Lung (tissue), 12 donors: ENCODE results near the gene TSPAN18. TPM values are rescaled to one million over a fixed set of nuclear protein-coding genes. Genes with fewer than 3 reads are reported as not detected.

Source experiments
- ATAC-seq: fragments of 200-7000 bp; cut with Tn5 transposase; one replicate; pipeline ENCODE4 v1.9.1; 2020; ENCODE audit warnings: moderate number of reproducible peaks; ENCODE audit not compliant: insufficient read depth, low FRiP score
- DNase-seq, 3 donors: peaks; one replicate each; pipeline ENCODE4 v3.0.0-alpha.2; 2013 to 2017
- H3K27ac ChIP-seq, 2 donors: one replicate each; pipeline ENCODE4 v1.5.1; 2013; ENCODE audit warnings: mild to moderate bottlenecking in 2 of 2, moderate library complexity in 2 of 2, control low read depth in 1 of 2, inconsistent platforms in 1 of 2, low read depth in 1 of 2, low read length in 1 of 2
- H3K27me3 ChIP-seq, 3 donors: one replicate each; pipeline ENCODE4 v1.5.1; 2013; ENCODE audit warnings: low read length in 2 of 3; ENCODE audit not compliant: control insufficient read depth in 3 of 3, insufficient read depth in 3 of 3
- H3K36me3 ChIP-seq, 4 donors: one replicate each; pipeline ENCODE4 v1.5.1; 2013; ENCODE audit warnings: low read length in 4 of 4, mild to moderate bottlenecking in 1 of 4, moderate library complexity in 1 of 4; ENCODE audit not compliant: control insufficient read depth in 4 of 4, insufficient read depth in 4 of 4
- H3K4me1 ChIP-seq, 5 donors: one replicate each; pipeline ENCODE4 v1.5.1; 2013; ENCODE audit warnings: low read length in 5 of 5, mild to moderate bottlenecking in 2 of 5, moderate library complexity in 1 of 5; ENCODE audit not compliant: control insufficient read depth in 5 of 5, insufficient read depth in 5 of 5
- H3K4me3 ChIP-seq: one replicate; pipeline ENCODE4 v1.5.1; 2013; ENCODE audit warnings: mild to moderate bottlenecking, control low read depth, moderate library complexity
- H3K9ac ChIP-seq, 2 donors: one replicate each; pipeline ENCODE4 v1.5.1; 2013; ENCODE audit warnings: low read length in 2 of 2, control low read depth in 1 of 2; ENCODE audit not compliant: insufficient read depth in 1 of 2
- H3K9me3 ChIP-seq, 4 donors: one replicate each; pipeline ENCODE4 v1.5.1; 2013; ENCODE audit warnings: low read length in 3 of 4, mild to moderate bottlenecking in 1 of 4, moderate library complexity in 1 of 4; ENCODE audit not compliant: control insufficient read depth in 4 of 4, insufficient read depth in 3 of 4
- CTCF ChIP-seq: IDR thresholded peaks from 2 replicates; pipeline ENCODE4 v1.5.1; 2012; ENCODE audit warnings: mild to moderate bottlenecking; ENCODE audit errors: control extremely low read depth, extremely low read depth
- WGBS, 2 donors: extraction: QIAGEN DNeasy Blood & Tissue Kit; methylation state at CpG; one replicate each; pipeline ENCODE4 v1.1.7; 2013; 5-methylcytosine and 5-hydroxymethylcytosine counted together
- polyA plus RNA-seq, 2 donors: library from polyadenylated mRNA; stranded (reverse); fragments of 200-250 nt; gene quantifications; one replicate each; pipeline ENCODE4 v1.2.1, GENCODE V29; 2013
- total RNA-seq, 2 donors: library from RNA; depleted of rRNA in 1 of 2; stranded (reverse); fragments of >200 nt in 1 of 2; gene quantifications; one replicate each; pipeline ENCODE4 v1.2.1, GENCODE V29; 2014 to 2021
- donor health status: control.
- donor health status: control.
- donor health status: Bipolar disorder and iron deficiency.
- donor health status: healthy.
- donor health status: DM: yes; HTN: yes; CAD: no.

The TSPAN18 gene
- total and polyA plus RNA-seq, 4 donors = 8.3 to 40.7 (median 21.4) TPM

- Histone ChIP-seq H3K4me3 (no peak overlapping the region), H3K27me3 (no peaks in the 10 kb centered on the region), H3K4me1 (peaks cover 0 to 9% (median 0%) of the 10 kb centered on the region in 5 donors), H3K9me3 (no peaks in the 10 kb centered on the region), H3K36me3 (no peaks in the 10 kb centered on the region), H3K9ac (no peak overlapping the region), H3K27ac (peak overlapping the region in 1 of 2 donors; percentile 11)
- 88 to 92% methylated on average over 11 of the region's 11 CpGs for WGBS, 2 donors
- DNase-seq (no peak), ATAC-seq (no peak)
- TF ChIP-seq CTCF = no peak
These were observed 130.8 kb downstream of the TSPAN18 start for GRCh38 chr11:44857490-44858090.

- 77 to 87% methylated on average over 14 of the region's 14 CpGs for WGBS, 2 donors
- ATAC-seq = no peak
- no peak for TF ChIP-seq CTCF
These were observed 132.2 kb downstream of the TSPAN18 start for GRCh38 chr11:44858796-44859527.

GRCh38 chr11:44859528-44859925 is 132.8 kb downstream of the TSPAN18 start:
- no peaks in the 10 kb centered on the region for H3K9me3 ChIP-seq
- peaks cover 0 to 12% (median 0%) of the 10 kb centered on the region in 5 donors for H3K4me1 ChIP-seq
- no peaks in the 10 kb centered on the region for H3K36me3 ChIP-seq
- H3K27ac ChIP-seq = no peak overlapping the region
- 93 to 94% methylated on average over 5 of the region's 5 CpGs for WGBS, 2 donors
- TF ChIP-seq CTCF = no peak
- H3K27me3 ChIP-seq = no peaks in the 10 kb centered on the region
- no peak for DNase-seq
- ATAC-seq = no peak
- no peak overlapping the region for H3K4me3 ChIP-seq
- H3K9ac ChIP-seq = no peak overlapping the region

More at GRCh38 chr11:44858796-44859527, 132.2 kb downstream of the TSPAN18 start:
- no peaks in the 10 kb centered on the region for H3K27me3 ChIP-seq
- H3K27ac ChIP-seq = no peak overlapping the region
- no peaks in the 10 kb centered on the region for H3K9me3 ChIP-seq
- H3K4me3 ChIP-seq = no peak overlapping the region
- no peak for DNase-seq
- H3K36me3 ChIP-seq = no peaks in the 10 kb centered on the region
- H3K4me1 ChIP-seq = peaks cover 0 to 12% (median 0%) of the 10 kb centered on the region in 5 donors
- no peak overlapping the region for H3K9ac ChIP-seq
